HG03139 (cell line): ENCODE measurements around the gene VPS33A.
"Not testable (repeated sequence)": the region's sequence is repeated elsewhere in the genome, so short reads cannot be mapped to it uniquely, and the experiment has no call there.

Experiments
- ATAC-seq: cut with Tn5 transposase; IDR thresholded peaks from one replicate; pipeline ENCODE4 v1.9.1; 2021; ENCODE audit not compliant: unreplicated experiment

Gene VPS33A

DNA sequence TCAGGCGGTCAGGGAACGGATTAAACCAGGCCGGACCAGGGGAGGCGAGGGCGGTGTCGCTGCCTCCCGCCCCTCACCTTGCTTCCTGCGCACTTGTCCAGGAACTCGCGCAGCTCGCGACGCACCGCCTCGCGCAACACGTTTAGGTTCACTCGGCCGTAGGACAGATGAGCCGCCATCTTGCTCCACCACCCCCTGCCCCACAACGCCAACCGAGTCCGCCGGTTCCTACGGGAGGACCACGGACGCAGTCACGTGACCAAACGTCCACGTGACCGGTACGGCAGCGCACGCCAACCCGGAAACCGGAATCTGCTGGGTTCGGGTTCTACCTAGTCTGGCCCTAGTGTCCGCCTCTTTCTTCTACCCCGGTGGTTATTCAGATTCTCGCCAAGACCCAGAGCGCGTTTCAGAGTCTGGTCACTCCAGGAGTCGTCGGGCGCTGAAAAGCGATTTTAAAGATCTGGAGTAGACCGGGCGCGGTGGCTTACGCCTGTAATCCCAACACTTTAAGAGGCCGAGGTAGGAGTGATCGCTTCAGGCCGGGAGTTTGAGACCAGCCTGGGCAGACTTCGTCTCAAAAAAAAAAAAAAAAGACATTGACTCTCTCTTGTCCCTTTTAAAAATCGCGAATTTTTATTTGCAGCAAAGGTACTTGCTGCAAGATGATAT, at the start of gene VPS33A:
Gene VPS33A, minus strand, starts transcription at position 265 of the 672 bp plus-strand sequence. Its CDS starts 86 bp downstream, at position 179.
- ATAC-seq = peak; percentile 78

DNA sequence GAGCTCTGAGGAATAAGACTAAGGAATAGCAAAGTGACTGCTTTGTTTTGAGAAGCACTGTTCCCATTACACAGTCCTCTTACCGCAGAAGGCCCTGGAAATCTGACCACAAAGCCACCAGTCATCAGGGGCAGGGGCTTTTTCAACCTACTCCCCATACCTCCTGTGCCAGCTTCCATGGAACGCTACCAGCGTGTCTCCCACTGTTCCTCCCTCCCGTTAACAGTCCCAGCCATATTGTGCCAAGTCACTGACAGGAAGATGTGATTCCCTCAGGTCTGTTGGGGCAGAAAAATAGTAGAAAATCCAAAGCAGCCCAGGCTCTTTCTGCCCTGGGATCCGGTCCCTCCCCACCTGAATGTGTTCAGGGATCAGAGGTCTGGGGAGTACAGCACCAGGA, 46.6 kb upstream of the VPS33A start:
- ATAC-seq = no peak

DNA sequence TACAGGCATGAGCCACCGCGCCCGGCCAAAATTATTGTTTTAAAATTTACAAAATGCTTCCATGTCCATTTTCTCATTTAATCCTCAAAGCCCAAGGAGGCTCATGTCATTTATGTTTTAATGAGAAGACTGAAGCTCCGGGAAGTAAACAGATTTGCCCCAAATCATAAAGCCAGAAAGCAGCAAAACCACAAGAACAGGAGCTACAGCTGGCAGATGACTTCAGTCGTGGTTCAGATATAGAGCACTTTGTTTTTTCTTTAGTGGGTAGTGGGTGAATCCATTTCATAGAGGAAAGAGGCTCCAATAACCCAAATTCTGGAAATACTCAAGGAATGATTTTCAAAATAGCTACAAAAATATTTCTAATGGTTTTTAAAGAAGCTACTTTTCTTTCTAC, 45.4 kb upstream of the VPS33A start:
- no peak for ATAC-seq

DNA sequence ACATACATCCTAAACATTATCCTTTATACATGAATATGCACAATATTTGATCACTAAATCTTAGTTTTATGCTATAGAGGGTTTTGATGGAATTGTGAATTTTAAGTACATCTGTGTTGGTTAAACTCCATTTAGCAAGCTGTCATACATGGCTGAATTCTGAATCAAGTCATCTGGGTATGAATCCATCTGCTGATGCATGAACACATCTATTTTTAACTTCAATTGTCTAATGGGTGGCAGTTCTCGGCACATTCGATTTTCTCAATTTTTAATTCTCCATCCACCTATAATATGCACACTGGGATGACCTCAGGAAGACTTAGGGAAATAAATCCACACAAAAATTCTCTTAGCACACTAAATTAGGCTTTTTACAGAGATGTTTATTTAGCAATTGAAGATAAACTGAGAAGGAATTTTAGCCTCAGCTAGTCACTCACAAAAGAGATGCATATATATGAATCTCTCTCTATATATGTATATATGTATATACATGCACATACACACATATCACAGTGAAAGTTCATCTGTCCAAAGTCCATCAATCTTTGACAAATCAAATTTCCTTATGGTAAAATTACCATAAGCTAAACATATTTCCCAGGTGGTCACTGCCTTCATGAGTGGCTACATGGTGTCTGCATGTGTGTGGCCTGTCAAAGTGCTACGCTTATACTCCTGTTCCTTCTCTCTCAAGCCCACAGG, 44.5 kb upstream of the VPS33A start:
- no peak for ATAC-seq

DNA sequence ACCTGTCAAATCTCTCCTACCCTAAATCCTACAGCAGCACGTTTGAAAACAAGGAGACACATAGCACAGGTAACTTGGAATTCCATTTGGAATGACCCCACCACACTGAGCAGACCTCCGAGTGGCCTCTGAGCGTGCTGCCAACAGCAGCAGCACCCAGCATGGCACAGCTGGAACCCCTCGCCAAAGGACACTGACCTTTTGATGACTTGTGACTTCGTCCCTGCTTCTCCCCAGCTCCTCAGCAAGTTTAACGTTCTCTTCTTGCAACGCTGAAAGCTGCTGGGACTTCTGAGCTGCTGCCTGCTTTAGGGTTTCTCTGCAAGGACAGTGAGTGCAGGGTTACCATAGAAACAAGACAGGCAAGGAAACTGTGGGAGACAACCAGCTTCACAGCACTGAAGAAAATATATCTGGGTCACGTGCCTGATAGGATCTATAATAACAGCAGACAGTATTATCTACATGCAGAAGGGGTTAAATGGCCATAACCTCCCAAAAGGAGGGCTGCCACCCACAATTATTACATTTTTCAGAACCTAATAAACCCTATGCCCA, 43.3 kb upstream of the VPS33A start:
- no peak for ATAC-seq

DNA sequence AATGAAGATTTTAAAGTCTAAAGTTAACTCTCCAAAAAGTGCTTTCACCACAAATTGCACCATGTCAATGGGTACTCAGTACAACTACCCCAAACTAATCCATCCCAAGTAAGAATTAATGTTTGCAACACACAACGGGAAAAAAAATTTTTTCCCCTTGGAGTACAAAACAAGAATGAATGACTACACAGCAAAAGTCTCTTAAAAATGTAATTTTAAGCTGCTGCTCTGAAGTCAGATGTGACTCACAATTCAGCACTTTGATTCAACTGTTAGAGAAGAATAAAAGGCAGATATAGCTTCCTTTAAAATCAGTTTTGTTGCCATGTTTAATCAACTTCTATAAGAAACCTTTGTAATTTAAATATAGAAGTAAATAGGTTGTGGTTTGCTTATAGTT, 42.5 kb upstream of the VPS33A start:
- ATAC-seq = no peak

DNA sequence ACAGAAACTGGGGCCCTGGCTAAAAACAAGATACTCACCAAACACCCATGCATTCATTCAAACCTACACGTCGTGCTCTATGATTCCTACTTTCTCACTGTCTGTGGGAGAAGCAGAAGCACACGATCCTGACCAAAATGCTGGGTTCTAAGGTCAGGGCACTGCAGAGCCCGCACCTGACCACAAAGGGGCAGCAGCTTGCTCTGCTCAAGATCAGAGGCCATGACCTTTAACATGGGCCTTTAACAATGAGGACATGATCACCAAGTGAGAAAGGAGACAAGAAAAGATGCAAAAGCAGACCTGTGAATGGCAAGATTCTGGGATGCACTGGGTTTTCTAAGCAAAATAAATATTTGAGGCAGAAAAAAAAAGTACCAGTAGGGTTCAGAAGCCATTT, 40.1 kb upstream of the VPS33A start:
- no peak for ATAC-seq

DNA sequence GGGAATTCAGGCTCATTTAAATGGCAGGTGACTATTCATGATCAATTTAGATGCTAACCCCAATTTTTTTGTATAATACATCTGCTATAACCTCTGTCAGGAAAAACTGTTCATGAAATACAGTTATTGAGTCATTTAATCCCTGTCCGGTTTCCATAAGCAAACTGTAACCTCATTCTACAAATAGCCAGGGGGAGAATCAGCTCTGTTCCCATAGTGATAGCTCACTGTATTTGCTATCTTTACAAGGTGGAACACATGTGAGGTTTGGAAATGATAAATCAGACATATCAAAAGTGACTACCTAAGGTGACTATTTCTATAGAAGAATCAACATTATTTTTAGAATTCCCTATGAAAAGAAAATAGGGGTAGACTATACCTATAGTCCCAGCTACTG, 38.6 kb upstream of the VPS33A start:
- no peak for ATAC-seq

DNA sequence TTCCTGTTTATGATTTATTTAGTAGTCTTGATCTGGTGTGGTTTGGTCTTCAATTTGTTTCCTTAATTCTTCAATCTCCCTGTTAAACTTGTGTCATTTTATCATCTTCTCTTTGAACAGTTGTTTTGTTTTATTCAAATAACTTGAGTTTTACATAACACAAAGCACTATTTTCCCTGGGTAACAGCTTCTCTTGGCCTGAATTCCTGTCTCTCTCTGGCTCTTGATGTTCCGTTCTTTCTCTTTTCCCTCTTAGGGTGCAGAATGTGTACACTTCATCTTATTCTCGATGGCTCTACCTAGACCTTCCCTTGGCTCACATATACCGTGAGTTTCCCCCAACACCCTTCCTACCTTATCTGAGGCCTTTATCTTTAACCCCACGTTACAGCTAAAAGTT, 36.8 kb upstream of the VPS33A start:
- ATAC-seq = no peak

DNA sequence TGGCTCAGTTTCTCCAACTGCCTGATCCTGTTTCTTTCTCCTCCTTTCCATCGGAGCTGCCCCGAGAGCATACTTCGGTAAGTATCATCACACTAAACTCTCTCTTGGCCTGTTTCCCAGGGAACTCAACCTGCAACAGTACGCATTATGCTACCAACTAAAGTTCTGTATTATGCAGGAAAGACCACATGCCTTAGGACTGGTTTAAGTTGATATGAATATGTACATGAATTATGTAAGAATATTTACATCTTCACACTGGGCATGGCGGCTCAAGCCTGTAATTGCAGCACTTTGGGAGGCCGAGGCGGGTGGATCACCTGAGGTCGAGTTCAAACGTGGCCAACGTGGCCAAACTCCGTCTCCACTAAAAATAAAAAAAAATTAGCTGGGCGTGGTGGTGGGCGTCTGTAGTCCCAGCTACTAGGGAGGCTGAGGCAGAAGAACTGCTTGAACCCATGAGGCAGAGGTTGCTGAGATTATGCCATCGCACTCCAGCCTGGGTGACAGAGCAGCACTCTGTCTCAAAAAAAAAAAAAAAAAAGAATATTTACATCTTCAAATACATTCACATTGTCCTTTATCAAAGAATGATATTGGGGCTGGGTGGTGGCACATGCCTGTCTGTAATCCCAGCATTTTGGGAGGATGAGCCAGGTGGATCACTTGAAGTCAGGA, 31.9 kb upstream of the VPS33A start:
- no peak for ATAC-seq

DNA sequence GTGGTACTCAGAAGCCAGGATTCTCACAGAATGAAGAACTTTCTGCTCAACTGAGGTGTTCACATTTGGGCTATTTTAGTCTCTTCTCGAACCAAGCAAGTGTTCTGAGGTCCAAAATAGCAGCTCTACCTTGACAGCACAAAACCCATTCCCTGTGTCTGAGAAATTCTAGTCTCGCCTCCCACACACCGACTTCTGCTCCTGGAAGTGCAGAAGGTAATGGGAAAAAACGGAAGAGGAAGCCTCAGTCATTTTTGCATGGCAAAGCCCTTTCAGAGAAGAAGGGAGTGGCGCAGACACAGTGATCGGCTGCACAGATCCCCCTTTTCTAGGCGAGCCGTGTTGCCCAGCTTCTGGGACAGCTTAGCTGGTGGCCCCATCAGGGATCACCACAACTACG, 31.2 kb upstream of the VPS33A start:
- ATAC-seq = no peak

DNA sequence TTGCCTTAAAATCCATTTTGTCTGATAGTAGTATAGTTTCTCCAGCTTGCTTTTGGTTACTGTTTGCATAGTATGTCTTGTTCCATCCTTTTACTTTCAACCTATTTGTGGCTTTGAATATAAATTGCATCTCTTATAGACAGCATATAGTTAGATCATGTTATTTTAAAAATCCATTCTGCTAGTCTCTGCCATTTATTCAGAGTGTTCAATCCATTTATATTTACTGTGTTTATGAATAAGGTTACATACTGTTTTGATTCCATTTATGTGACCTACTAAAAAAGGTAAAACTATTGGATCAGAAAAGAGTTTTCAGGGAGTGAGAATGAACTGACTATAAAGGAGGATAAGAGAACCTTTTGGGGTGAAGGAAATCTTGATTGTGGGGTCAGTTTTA, 29.6 kb upstream of the VPS33A start:
- ATAC-seq = no peak

DNA sequence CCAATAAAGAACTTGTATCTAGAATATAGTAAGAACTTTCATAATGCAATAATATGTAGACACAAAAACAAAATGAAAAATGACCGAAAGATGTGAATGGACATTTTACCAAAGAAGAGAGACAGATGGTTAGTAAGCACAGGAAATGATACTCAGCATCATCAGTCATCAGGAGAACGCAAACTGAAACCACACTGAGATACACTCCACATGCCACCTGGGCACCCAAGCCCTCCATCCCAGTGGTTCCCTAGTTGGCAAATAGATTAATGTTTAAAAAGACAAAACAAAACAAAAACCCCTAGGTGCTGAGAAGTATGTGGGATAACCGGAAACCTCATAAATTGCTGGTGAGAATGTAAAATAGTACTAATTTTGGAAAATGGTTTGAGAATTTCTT, 26.8 kb upstream of the VPS33A start:
- ATAC-seq = no peak

DNA sequence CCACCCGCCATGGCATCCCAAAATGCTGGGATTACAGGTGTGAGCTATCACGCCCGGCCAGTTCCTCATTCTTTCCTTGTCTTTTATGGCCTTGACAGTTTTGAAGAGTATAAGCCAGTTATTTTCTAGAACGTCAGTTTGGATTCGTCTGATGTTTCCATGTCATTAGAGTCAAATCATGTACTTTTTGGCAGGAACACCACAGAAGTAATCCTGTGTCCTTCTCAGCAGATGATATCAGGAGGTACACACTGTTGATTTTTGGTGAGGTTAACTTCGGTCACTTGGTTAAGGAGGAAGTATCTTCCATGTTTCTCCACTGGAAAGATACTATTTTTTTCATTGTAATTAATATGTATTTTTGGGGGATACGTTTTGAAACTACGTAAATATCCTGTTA, 25.1 kb upstream of the VPS33A start:
- no peak for ATAC-seq

DNA sequence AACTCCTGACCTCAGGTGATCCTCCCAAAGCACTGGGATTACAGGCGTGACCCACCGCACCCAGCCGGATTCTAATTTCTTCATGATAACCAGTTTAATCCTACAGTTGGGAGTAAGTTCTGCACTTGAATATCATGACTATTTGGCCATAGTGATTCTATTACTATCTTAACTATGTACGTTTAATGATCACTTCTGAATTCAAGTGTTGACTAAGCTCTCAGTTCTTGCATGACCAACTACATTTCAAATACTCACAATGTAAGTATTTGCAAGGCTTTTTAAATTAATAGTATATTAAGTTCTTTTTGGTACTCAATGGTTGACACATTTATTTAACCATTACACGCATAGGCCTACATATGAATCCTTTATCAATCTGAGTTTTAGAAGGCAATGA, 17.4 kb upstream of the VPS33A start:
- ATAC-seq = no peak

DNA sequence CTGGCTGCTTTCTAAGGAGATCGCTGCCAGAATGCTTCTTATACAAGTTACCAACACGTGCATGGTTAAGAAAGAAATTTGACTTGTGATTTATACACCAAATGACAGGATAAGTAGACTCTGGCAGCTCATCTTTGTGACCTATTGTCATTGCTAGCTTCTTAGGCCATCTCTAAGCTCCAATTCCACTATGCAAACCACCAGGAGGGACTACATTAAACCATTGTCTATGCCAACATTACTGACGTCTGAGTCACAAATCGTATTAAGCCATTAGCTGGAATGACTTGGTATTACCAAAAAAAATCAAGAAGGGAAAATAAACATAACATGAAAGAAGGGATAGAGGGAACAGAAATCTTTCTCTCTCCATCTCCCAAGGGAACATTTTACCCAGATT, 15.8 kb upstream of the VPS33A start:
- ATAC-seq = no peak

DNA sequence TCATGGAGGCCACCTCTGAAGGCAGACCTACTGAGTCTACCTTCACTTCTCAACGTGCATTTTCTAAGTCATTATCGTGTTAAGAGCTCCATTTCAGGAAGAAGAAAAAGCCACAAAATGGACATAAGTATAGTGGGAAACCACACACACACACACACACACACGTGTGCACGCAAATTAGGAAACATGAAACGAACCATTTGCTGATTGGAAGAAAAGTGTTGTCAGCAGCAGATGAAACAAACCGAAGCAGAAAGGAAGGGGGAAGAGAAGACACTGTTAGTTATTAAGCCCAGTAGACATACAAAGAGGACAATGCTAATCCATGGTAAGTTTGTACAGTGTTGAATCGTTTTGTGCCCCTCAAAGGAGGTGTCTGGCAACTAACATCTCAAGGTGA, 9.9 kb upstream of the VPS33A start:
- no peak for ATAC-seq

DNA sequence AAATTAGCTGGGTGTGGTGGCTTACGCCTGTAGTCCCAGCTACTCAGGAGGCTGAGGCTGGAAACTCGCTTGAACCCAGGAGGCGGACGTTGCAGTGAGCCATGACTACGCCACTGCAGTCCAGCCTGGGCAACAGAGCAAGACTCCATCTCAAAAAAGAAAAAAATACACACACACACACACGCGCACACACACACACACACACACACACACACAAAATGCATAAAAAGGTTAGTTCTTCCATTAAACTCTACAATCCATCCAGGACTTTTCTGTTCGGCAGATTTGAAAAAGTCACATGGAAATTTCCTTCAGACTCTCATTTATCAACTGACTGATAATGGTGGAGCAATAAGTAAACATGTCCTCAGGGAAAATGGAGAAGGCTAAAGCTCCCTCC, 9.2 kb upstream of the VPS33A start:
- no peak for ATAC-seq

DNA sequence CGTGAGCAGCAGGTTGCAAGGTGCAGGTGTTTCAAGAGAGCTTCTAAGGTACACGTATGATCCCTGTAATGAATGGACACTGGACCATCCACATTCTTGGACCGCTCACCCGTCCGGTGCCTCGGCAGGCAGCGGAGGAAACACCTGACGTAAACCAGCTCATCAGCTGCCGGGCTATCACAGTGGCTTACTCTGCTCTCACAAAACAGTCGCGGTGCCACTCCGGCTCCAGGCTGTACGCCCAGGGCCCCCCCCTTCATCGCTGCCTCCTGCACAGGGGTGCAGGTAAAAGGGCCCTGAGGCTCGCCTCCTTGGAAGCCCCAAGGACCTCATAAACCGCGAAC, 436 bp downstream of the VPS33A start:
- peak; percentile 33 for ATAC-seq

DNA sequence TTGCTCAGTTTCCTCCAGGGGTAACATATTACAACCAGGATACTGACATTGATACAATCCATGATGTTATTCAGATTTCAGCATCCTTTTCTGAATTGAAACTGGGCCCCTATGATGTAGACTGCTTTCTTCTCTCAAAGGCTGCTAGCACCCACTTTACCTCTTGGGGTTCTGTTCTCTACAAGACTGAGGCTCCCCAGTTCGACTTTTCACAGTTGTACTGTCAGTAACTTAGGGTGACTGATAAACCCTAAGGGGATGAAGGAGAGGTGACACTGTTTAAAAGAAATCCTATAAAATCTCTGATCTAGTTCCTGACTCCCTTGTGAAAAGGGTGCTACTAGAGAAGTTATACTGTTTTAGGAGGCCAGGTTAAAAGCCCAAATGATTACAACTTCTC, 818 bp downstream of the VPS33A start:
- no peak for ATAC-seq

DNA sequence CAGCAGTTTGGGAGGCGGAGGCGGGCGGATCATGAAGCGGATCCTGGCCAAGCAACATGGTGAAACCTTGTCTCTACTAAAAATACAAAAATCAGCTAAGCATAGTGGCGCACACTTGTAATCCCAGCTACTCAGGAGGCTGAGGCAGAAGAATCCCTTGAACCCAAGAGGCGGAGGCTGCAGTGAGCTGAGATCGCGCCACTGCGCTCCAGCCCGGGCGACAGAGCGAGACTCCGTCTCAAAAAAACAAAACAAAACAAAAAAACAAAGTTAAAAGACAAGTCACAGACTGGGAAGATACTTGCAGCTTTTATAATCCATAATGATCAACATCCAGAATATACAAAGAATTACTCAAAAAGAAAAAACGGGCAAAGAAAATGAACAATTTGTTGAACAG, 5.6 kb downstream of the VPS33A start:
- not testable (repeated sequence) for ATAC-seq

DNA sequence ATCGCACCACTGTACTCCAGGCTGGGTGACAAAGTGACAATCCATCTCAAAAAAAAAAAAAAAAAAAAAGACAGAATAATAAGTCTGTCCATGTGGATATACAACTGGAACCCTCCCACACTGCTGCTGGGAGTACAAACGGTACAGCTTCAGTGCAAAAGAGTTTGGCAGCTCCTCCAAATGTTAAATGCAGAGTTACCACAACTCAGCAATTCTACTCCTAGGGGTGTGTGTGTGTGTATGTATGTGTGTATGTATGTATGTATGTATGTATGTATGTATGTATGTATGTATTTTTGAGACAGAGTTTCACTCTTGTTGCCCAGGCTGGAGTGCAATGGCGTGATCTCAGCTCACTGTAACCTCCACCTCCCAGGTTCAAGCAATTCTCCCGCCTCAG, 7.4 kb downstream of the VPS33A start:
- not testable (repeated sequence) for ATAC-seq
